Type B pancreatic cell (in vitro differentiated cells): ENCODE data around the gene SPATA31E1. TPM values are rescaled to one million over a fixed set of nuclear protein-coding genes. Genes with fewer than 3 reads are reported as not detected.
A peak's percentile ranks its signal among the peaks of the same experiment; 100 is the strongest.

Experiments used
- DNase-seq: peaks from one replicate; pipeline ENCODE4 v3.0.0; 2021; ENCODE audit warnings: mixed read lengths; ENCODE audit not compliant: unreplicated experiment; ENCODE audit errors: extremely low spot score
- H3K27ac Mint-ChIP-seq: 2 replicates; pipeline ENCODE4 v1.8.0; 2021; ENCODE audit warnings: mild to moderate bottlenecking, mixed read lengths
- H3K27me3 Mint-ChIP-seq: 2 replicates; pipeline ENCODE4 v1.8.0; 2021; ENCODE audit warnings: mixed read lengths
- H3K36me3 Mint-ChIP-seq: 2 replicates; pipeline ENCODE4 v1.8.0; 2021; ENCODE audit warnings: mixed read lengths
- H3K4me1 Mint-ChIP-seq: one replicate; pipeline ENCODE4 v1.8.0; 2021; ENCODE audit warnings: mixed read lengths; ENCODE audit not compliant: unreplicated experiment
- H3K4me3 Mint-ChIP-seq: 2 replicates; pipeline ENCODE4 v1.8.0; 2021; ENCODE audit warnings: mild to moderate bottlenecking, mixed read lengths
- H3K9me3 Mint-ChIP-seq: 2 replicates; pipeline ENCODE4 v1.8.0; 2021; ENCODE audit warnings: mixed read lengths
- CTCF ChIP-seq: fragments of 200-600 bp; sonication (generic); conservative IDR thresholded peaks from 2 replicates; pipeline ENCODE4 v1.5.0; 2021; ENCODE audit warnings: antibody characterized with exemption, mild to moderate bottlenecking
- total RNA-seq: library from RNA; stranded (reverse); gene quantifications from 2 replicates; pipeline ENCODE4 v1.2.1, GENCODE V29; 2021; ENCODE audit warnings: low replicate concordance

Gene SPATA31E1
- total RNA-seq, 1 donor from 2014 or later, result not detected

GRCh38 chr9:87880683-87881082, 2.0 kb upstream of the SPATA31E1 start:
- DNase-seq, result peak; percentile 52
- Mint-ChIP-seq H3K4me1 (peaks cover 5% of the 10 kb centered on the region), H3K27ac (no peak overlapping the region), H3K36me3 (no peaks in the 10 kb centered on the region), H3K27me3 (no peaks in the 10 kb centered on the region), H3K9me3 (peaks cover 5% of the 10 kb centered on the region), H3K4me3 (no peak overlapping the region)
- no peak for TF ChIP-seq CTCF

- no peak overlapping the region for H3K27ac Mint-ChIP-seq
- peak; percentile 44 for DNase-seq
- TF ChIP-seq CTCF, result no peak
- H3K36me3 Mint-ChIP-seq, result no peaks in the 10 kb centered on the region
- H3K27me3 Mint-ChIP-seq, result no peaks in the 10 kb centered on the region
- no peaks in the 10 kb centered on the region for H3K9me3 Mint-ChIP-seq
- H3K4me3 Mint-ChIP-seq, result no peak overlapping the region
- peaks cover 3% of the 10 kb centered on the region for H3K4me1 Mint-ChIP-seq
These were observed 597 bp downstream of the SPATA31E1 start for GRCh38 chr9:87883274-87883673.

GRCh38 chr9:87883990-87884389, 1.3 kb downstream of the SPATA31E1 start:
- Mint-ChIP-seq H3K9me3 (no peaks in the 10 kb centered on the region), H3K4me3 (no peak overlapping the region), H3K4me1 (peaks cover 3% of the 10 kb centered on the region), H3K36me3 (no peaks in the 10 kb centered on the region), H3K27me3 (no peaks in the 10 kb centered on the region), H3K27ac (no peak overlapping the region)
- TF ChIP-seq CTCF, result peak; percentile 36
- DNase-seq, result peak; percentile 67

DNA sequence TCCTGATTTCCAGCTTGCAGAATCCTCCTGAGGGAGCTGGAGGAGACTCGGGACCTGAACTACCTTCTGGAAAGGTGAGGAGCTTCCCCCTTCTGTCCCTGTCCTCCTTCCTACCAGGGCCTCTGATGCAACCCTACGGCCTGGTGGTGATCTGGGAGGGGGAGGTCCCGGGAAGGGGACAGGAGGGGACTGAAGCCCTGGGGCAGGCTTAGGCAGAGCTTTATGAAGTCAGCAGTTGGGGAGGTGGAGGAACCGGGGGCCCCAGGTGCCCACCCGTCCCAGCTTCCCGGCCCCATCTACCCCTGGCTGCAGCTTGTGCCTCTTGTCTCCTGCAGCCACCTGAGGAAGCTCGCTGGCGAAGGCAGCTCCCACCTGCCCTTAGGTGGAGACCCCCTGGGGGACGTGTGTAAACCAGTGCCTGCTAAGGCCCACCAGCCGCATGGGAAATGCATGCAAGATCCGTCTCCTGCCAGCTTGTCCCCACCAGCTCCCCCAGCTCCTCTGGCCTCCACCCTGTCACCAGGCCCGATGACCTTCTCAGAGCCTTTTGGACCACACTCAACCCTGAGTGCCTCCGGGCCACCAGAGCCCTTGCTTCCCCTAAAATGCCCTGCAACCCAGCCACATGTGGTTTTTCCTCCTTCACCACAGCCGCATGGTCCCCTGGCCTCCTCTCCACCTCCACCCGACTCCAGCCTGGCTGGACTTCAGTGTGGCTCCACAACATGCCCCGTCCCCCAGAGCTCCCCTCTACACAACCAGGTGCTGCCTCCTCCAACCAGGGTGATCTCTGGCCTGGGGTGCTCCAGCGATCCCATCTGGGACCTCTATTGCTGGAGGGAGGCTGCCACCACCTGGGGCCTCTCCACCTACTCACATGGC, 2.1 kb downstream of the SPATA31E1 start:
- no peak for TF ChIP-seq CTCF
- Mint-ChIP-seq H3K27me3 (no peaks in the 10 kb centered on the region), H3K4me1 (peaks cover 3% of the 10 kb centered on the region), H3K4me3 (no peak overlapping the region), H3K36me3 (no peaks in the 10 kb centered on the region), H3K27ac (no peak overlapping the region), H3K9me3 (no peaks in the 10 kb centered on the region)
- peak; percentile 56 for DNase-seq

- Mint-ChIP-seq H3K27me3 (no peaks in the 10 kb centered on the region), H3K4me3 (no peak overlapping the region), H3K9me3 (no peaks in the 10 kb centered on the region), H3K27ac (no peak overlapping the region), H3K36me3 (no peaks in the 10 kb centered on the region), H3K4me1 (peaks cover 3% of the 10 kb centered on the region)
- peak; percentile 48 for DNase-seq
- TF ChIP-seq CTCF, result no peak
These were observed 3.0 kb downstream of the SPATA31E1 start for GRCh38 chr9:87885484-87886189.
